Activated T-helper 1 cell treated with anti-CD3 and anti-CD28 coated beads, Interleukin-2, amount 50 U/mL, for 16 hours (primary cell): ENCODE data around the gene ASMTL.

Experiments
- DNase-seq, 2 donors: peaks; one replicate each; pipeline ENCODE4 v3.0.0-alpha.2; 2020; ENCODE audit warnings: low read depth in 1 of 2, low spot score in 1 of 2

Gene ASMTL

DNA sequence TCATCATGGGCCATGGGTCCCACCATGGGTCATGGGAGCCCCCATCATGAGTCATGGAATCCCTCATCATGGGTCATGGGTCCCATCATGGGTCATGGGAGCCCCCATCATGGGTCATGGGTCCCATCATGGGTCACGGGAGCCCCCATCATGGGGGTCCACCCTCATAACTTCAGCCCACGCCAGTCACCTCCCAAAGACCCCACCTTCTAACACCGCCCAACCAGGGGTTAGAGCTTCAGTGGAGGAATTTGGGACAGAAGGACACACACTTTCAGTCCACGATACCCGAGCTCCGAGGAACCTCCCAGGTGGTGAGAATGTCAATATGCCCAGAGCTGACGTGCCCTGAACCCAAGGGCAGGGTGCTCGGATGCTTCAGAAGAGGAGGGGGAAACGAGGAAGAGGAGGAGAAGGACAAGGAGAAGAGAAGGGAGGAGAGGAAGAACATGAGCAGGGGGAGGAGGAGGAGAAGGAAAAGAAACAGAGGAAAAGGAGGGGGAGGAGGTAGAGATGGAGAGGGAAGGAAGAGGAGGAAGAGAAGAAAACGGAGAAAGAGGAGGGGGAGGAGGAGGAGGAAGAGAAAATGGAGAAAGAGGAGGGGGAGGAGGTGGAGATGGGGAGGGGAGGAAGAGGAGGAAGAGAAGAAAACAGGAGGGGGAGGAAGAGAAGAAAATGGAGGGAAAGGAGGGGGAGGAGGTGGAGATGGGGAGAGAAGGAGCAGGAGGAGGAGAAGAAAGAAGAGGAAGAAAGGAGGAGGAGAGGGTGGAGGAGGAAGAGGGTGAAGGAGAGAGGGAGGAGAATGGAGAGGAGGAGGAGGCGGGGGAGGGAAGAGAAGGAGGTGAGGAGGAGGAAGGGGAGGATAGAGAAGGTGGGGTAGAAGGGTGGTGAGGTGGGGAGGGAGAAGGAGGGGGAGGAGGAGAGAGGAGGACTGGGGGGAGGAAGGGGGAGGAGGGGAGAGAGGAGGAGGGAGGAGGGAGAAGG, 98.4 kb downstream of the ASMTL start:
- DNase-seq: no peak
